K562 (cell line): Measurements from ENCODE around the gene AIRE. TPM values are rescaled to one million over a fixed set of nuclear protein-coding genes. Genes with fewer than 3 reads are reported as not detected.

ENCODE experiments used
- CBFA2T2 ChIP-seq: fragments of 450-650 bp; conservative IDR thresholded peaks from 2 replicates; pipeline ENCODE4 v1.6.1; 2017; ENCODE audit warnings: mild to moderate bottlenecking
- CXXC5 ChIP-seq: fragments of 250-450 bp; sonication (Bioruptor Pico); IDR thresholded peaks from 2 replicates; pipeline ENCODE4 v1.8.0; 2022; ENCODE audit warnings: inconsistent platforms, mild to moderate bottlenecking, moderate library complexity
- NFIC ChIP-seq: fragments of 450-650 bp; IDR thresholded peaks from 2 replicates; pipeline ENCODE4 v1.6.1; 2017; ENCODE audit warnings: mild to moderate bottlenecking, inconsistent platforms
- POLR2H ChIP-seq: IDR thresholded peaks from 2 replicates; pipeline ENCODE4 v1.6.1; 2016; ENCODE audit warnings: missing genetic modification characterization, low read depth, mild to moderate bottlenecking, control low read depth, missing compliant biosample characterization, moderate library complexity
- ZNF133 ChIP-seq: fragments of 250-450 bp; sonication (Bioruptor Pico); IDR thresholded peaks from 2 replicates; pipeline ENCODE4 v1.4.0; 2020; ENCODE audit warnings: mild to moderate bottlenecking
- ZNF282 ChIP-seq: sonication (generic); formaldehyde crosslinking; IDR thresholded peaks from 2 replicates; pipeline ENCODE4 v1.8.1; 2023; ENCODE audit warnings: missing genetic modification reagents
- ZNF311 ChIP-seq: fragments of 250-450 bp; sonication (Bioruptor Pico); IDR thresholded peaks from 2 replicates; pipeline ENCODE4 v1.4.0; 2020; ENCODE audit warnings: mild to moderate bottlenecking, moderate library complexity
- polyA plus RNA-seq, 8 experiments: library from polyadenylated mRNA; depleted of rRNA in 4 of 8; stranded (reverse) in 5 of 8; unstranded in 3 of 8; fragments of >200 nt; fragmentation: Nextera tagmentation in 2 of 8; fragmentation: Illumina TruSeq in 1 of 8; extraction: Ambion mirVana in 2 of 8; extraction: Trizol in 1 of 8; gene quantifications; 2 replicates each; pipeline versions ENCODE4 v1.2.1 to v1.2.3, GENCODE V29; 2011 to 2014; ENCODE audit warnings: inconsistent platforms in 1 of 8, missing spikeins in 1 of 8
- total RNA-seq, 7 experiments: library from RNA; depleted of rRNA in 6 of 7; stranded (reverse); fragments of >200 nt in 6 of 7; fragmentation: Illumina TruSeq in 2 of 7; extraction: Trizol in 2 of 7; gene quantifications; 2 replicates each; pipeline versions ENCODE4 v1.2.1 to v1.2.3, GENCODE V29; 2011 to 2021; ENCODE audit warnings: low replicate concordance in 1 of 7
- TF ChIP-seq, protein P1 (sequence below), 2 experiments: fragments of 450-650 bp in 1 of 2; sonication (generic) in 1 of 2; formaldehyde crosslinking in 1 of 2; IDR thresholded peaks; 2 replicates each; pipeline versions ENCODE4 v1.7.1 to v1.9.0; 2016 to 2022; ENCODE audit warnings: inconsistent platforms in 1 of 2, mild to moderate bottlenecking in 1 of 2, missing genetic modification reagents in 1 of 2
- TF ChIP-seq, protein P2 (sequence below), 2 experiments: fragments of 450-650 bp; IDR thresholded peaks; 2 replicates each; pipeline ENCODE4 v1.6.1; 2016; ENCODE audit warnings: mild to moderate bottlenecking in 2 of 2, borderline replicate concordance in 1 of 2, low read depth in 1 of 2, moderate library complexity in 1 of 2

AIRE gene
- total and polyA plus RNA-seq, 9 of the 15 experiments (the other 6 are each of a cell fraction or from before 2014, with no cell fraction given) = 0.01 TPM; not detected in 8

DNA sequence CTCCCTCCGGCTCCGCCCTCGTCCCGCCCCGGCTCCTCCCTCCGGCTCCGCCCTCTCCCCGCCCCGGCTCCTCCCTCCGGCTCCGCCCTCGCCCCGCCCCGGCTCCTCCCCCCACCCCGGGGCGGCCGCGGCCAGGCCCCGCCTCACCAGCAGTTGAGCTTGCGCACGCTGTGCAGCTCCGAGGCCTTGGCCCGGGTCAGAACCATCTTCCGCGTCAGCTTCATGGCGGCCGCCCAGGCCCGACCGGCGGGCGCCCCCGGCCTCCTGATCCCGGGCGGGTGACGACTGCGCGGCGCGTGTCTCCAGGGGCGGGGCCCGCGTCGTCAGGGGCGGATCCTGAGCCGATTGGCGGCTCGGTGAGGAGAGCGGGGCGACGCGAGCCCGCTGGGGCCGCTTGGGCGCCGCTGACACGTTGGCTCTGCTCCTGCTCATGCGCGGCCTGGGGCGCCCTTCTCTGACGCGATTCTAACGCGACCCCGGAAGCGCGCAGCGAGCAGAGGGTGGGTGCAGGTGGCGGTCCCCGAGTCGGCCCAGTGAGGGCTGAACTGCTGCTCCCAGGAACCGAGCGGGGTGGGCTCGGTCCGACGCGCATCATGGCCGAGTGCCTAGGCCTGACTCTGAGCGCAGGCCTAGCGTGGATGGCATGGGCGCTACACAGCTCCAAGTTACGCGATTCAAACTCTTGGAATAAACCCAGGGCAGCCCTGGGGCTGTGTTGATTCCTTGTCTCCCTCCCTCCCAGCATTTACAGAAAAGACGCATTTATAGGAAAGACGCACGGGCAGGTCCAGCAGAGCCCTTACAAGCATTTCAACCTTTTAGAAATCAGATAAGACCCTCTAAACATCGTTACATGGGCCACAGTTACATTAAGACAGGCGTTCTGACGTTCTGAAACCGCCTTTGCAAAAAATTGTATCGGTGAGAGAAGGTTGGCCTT, 53.6 kb downstream of the AIRE start, which contains the start of gene CFAP410 (continued):
- TF ChIP-seq ZNF311 (CRISPR knock-in tag) = no peak
- no peak; the same call in 1 of the 2 replicates for TF ChIP-seq ZNF282 (CRISPR knock-in tag)
- TF ChIP-seq, protein P1, sequence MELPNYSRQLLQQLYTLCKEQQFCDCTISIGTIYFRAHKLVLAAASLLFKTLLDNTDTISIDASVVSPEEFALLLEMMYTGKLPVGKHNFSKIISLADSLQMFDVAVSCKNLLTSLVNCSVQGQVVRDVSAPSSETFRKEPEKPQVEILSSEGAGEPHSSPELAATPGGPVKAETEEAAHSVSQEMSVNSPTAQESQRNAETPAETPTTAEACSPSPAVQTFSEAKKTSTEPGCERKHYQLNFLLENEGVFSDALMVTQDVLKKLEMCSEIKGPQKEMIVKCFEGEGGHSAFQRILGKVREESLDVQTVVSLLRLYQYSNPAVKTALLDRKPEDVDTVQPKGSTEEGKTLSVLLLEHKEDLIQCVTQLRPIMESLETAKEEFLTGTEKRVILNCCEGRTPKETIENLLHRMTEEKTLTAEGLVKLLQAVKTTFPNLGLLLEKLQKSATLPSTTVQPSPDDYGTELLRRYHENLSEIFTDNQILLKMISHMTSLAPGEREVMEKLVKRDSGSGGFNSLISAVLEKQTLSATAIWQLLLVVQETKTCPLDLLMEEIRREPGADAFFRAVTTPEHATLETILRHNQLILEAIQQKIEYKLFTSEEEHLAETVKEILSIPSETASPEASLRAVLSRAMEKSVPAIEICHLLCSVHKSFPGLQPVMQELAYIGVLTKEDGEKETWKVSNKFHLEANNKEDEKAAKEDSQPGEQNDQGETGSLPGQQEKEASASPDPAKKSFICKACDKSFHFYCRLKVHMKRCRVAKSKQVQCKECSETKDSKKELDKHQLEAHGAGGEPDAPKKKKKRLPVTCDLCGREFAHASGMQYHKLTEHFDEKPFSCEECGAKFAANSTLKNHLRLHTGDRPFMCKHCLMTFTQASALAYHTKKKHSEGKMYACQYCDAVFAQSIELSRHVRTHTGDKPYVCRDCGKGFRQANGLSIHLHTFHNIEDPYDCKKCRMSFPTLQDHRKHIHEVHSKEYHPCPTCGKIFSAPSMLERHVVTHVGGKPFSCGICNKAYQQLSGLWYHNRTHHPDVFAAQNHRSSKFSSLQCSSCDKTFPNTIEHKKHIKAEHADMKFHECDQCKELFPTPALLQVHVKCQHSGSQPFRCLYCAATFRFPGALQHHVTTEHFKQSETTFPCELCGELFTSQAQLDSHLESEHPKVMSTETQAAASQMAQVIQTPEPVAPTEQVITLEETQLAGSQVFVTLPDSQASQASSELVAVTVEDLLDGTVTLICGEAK (IDR thresholded peaks at IDR 0.05) = peak; percentile 51
- TF ChIP-seq, protein P1 (CRISPR knock-in tag; IDR thresholded peaks at IDR 0.05) = no peak
- TF ChIP-seq CBFA2T2 = no peak
- TF ChIP-seq CXXC5 (CRISPR knock-in tag) = peak; percentile 96
- no peak for TF ChIP-seq ZNF133
- TF ChIP-seq NFIC = peak; percentile 64
- TF ChIP-seq, protein P2, sequence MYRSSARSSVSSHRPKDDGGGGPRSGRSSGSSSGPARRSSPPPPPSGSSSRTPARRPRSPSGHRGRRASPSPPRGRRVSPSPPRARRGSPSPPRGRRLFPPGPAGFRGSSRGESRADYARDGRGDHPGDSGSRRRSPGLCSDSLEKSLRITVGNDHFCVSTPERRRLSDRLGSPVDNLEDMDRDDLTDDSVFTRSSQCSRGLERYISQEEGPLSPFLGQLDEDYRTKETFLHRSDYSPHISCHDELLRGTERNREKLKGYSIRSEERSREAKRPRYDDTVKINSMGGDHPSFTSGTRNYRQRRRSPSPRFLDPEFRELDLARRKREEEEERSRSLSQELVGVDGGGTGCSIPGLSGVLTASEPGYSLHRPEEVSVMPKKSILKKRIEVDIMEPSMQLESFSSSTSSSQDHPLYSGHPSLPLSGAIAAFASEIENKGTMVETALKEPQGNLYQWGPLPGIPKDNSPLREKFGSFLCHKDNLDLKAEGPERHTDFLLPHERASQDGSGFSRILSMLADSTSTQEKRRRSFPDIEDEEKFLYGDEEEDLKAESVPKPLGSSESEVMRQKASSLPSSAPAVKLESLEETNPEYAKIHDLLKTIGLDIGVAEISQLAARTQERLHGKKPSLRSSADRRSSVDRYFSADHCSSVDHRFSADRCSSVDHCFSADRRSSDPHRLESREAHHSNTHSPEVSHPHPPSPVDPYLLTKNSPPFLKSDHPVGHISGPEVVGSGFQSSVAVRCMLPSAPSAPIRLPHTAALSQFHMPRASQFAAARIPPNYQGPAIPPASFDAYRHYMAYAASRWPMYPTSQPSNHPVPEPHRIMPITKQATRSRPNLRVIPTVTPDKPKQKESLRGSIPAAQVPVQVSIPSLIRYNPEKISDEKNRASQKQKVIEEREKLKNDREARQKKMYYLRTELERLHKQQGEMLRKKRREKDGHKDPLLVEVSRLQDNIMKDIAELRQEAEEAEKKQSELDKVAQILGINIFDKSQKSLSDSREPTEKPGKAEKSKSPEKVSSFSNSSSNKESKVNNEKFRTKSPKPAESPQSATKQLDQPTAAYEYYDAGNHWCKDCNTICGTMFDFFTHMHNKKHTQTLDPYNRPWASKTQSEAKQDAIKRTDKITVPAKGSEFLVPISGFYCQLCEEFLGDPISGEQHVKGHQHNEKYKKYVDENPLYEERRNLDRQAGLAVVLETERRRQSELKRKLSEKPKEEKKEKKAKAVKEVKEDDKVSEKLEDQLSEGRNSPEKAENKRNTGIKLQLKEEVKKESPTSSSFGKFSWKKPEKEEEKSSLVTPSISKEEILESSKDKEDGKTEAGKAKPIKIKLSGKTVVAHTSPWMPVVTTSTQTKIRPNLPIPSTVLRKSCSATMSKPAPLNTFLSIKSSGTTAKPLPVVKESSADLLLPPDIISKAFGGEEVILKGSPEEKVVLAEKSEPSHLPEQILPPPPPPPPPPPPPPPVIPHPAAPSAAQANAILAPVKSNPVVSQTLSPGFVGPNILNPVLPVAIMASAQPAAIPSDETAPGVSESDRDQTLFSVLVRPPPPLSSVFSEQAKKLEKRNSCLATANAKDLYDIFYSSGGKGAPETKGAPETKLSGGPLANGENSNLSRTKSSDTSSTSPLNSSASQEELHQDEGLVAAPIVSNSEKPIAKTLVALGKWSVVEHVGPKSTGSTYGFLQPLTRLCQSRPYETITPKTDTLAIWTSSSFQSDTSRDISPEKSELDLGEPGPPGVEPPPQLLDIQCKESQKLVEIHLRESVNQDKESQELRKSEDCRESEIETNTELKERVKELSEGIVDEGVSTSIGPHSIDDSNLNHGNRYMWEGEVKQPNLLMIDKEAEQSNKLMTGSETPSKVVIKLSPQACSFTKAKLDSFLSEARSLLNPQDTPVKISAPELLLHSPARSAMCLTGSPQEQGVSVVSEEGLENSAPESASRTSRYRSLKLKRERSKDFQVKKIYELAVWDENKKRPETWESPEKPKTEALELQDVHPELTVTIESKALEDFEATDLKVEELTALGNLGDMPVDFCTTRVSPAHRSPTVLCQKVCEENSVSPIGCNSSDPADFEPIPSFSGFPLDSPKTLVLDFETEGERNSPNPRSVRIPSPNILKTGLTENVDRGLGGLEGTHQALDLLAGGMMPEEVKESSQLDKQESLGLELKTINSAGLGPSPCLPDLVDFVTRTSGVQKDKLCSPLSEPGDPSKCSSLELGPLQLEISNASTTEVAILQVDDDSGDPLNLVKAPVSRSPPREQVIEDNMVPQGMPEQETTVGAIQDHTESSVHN (IDR thresholded peaks at IDR 0.05; ENCODE audit: borderline replicate concordance in 1 of 2, low read depth in 1 of 2) = no peak
- peak; percentile 87 for TF ChIP-seq POLR2H (tag)
